H1 (cell line): ENCODE measurements around the gene CEBPA. TPM values are rescaled to one million over a fixed set of nuclear protein-coding genes. Genes with fewer than 3 reads are reported as not detected.

Experiments
- CHD7 ChIP-seq: fragments of 300-600 bp; sonication (generic); IDR thresholded peaks from 2 replicates; pipeline ENCODE4 v1.7.1; 2012; ENCODE audit warnings: low read length, moderate library complexity, mild to moderate bottlenecking, inconsistent platforms; ENCODE audit not compliant: insufficient replicate concordance
- POLR2A ChIP-seq, 2 experiments: IDR thresholded peaks; 1 replicate in 1 of 2; 2 replicates in 1 of 2; pipeline ENCODE4 v1.6.1; 2011; ENCODE audit warnings: low read depth in 2 of 2, low read length in 2 of 2, mild to moderate bottlenecking in 2 of 2; ENCODE audit errors: control extremely low read depth in 1 of 2
- TEAD4 ChIP-seq: IDR thresholded peaks from 2 replicates; pipeline ENCODE4 v1.6.1; 2012; ENCODE audit warnings: low read depth, low read length, inconsistent platforms, mixed read lengths
- polyA plus RNA-seq, 7 experiments: library from polyadenylated mRNA; depleted of rRNA in 3 of 7; stranded (reverse) in 5 of 7; unstranded in 2 of 7; fragments of >200 nt in 5 of 7; fragments of 200-250 nt in 2 of 7; gene quantifications; 1 replicate in 5 of 7; 2 replicates in 1 of 7; 4 replicates in 1 of 7; pipeline versions ENCODE4 v1.2.1 to v1.2.3, GENCODE V29; 2011 to 2013; ENCODE audit warnings: missing spikeins in 2 of 7, mixed read lengths in 2 of 7
- total RNA-seq: library from RNA; stranded (reverse); fragmentation: NEBNext Ultra II Directional; extraction: Animal tissue kit (Norgen Biotek cat#: 25700); gene quantifications from 2 replicates; pipeline ENCODE4 v1.2.1, GENCODE V29; 2021

The CEBPA gene
- total and polyA plus RNA-seq, 2 of the 8 experiments (the other 6 are each of a cell fraction or from before 2014, with no cell fraction given): 2.0 to 2.7 TPM

GRCh38 chr19:33275933-33276619 is 26.3 kb downstream of the CEBPA start (continued):
- TF ChIP-seq CHD7 (no peak), TEAD4 (no peak), POLR2A (IDR thresholded peaks at IDR 0.05; ENCODE audit: control extremely low read depth in 1 of 2, low read depth in 2 of 2, low read length in 2 of 2) (no peak)
